Progenitor cell of endocrine pancreas (in vitro differentiated cells): ENCODE results near the gene TMEM145. TPM values are rescaled to one million over a fixed set of nuclear protein-coding genes. Genes with fewer than 3 reads are reported as not detected.
A peak's percentile ranks its signal among the peaks of the same experiment; 100 is the strongest.

Source experiments
- DNase-seq: peaks from one replicate; pipeline ENCODE4 v3.0.0; 2021; ENCODE audit warnings: low spot score; ENCODE audit not compliant: unreplicated experiment
- H3K27ac Mint-ChIP-seq: 2 replicates; pipeline ENCODE4 v1.8.0; 2021; ENCODE audit warnings: mild to moderate bottlenecking, moderate library complexity, mixed read lengths
- H3K27me3 Mint-ChIP-seq: 2 replicates; pipeline ENCODE4 v1.8.0; 2021; ENCODE audit warnings: mixed read lengths
- H3K36me3 Mint-ChIP-seq: 2 replicates; pipeline ENCODE4 v1.8.0; 2022; ENCODE audit warnings: mixed read lengths; ENCODE audit not compliant: insufficient read depth
- H3K4me1 Mint-ChIP-seq: 2 replicates; pipeline ENCODE4 v1.8.0; 2021; ENCODE audit warnings: low read depth, mixed read lengths
- H3K4me3 Mint-ChIP-seq: 2 replicates; pipeline ENCODE4 v1.8.0; 2021; ENCODE audit warnings: low read depth, mild to moderate bottlenecking, moderate library complexity, mixed read lengths
- H3K9me3 Mint-ChIP-seq: 2 replicates; pipeline ENCODE4 v1.8.0; 2021; ENCODE audit warnings: low read depth, mixed read lengths
- CTCF ChIP-seq: fragments of 200-600 bp; sonication (generic); IDR thresholded peaks from one replicate; pipeline ENCODE4 v1.5.0; 2021; ENCODE audit warnings: antibody characterized with exemption, mild to moderate bottlenecking; ENCODE audit not compliant: unreplicated experiment
- total RNA-seq: library from RNA; stranded (reverse); gene quantifications from 2 replicates; pipeline ENCODE4 v1.2.1, GENCODE V29; 2021

Gene TMEM145
- total RNA-seq, 1 donor from 2014 or later, result 1.9 TPM

DNA sequence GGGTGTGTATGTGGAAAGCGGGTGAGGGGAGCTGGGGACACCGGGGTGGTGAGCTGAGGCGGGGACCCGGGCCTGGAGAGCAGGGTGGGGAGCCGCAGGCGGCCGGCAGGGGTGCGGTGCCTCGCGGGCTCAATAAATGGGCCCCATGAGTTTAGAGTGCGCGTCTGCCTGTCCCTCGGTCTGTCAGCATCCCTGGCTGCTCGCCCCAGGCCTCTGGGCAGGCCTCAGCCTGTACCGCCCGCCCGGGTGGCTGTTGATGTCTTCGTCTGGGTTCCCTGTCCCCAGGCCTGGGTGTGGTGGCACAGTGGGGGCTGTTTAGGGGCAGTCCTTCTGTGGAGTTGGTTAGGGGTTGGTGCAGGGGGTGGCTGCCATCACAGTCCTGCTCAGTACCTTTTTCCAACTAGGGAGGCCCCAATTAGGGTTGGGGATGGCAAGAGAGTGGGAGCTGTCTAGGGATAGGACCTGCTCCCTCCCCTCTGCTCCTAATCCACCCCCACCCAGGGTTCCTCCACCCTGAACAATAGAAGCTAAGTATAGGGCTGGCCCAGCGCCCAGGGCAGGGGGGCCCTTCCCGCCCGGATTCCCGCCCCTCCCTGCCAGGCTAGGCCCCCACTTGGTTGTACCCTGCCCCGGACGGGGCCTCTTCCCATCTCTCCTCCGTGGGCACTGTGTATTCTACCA, 31.8 kb upstream of the TMEM145 start:
- DNase-seq, result no peak
- Mint-ChIP-seq H3K9me3 (no peaks in the 10 kb centered on the region), H3K4me3 (no peak overlapping the region)

GRCh38 chr19:42281827-42282762, 31.0 kb upstream of the TMEM145 start:
- Mint-ChIP-seq H3K27ac (peak overlapping the region; percentile 92), H3K36me3 (no peaks in the 10 kb centered on the region), H3K4me3 (no peak overlapping the region), H3K27me3 (no peaks in the 10 kb centered on the region), H3K9me3 (no peaks in the 10 kb centered on the region), H3K4me1 (peaks cover 39% of the 10 kb centered on the region)
- TF ChIP-seq CTCF, result no peak
- DNase-seq, result no peak

More for the DNA sequence above, 31.8 kb upstream of the TMEM145 start:
- H3K27ac Mint-ChIP-seq, result peak overlapping the region; percentile 92
- peak; percentile 9 for TF ChIP-seq CTCF
- H3K36me3 Mint-ChIP-seq, result no peaks in the 10 kb centered on the region
- peaks cover 39% of the 10 kb centered on the region for H3K4me1 Mint-ChIP-seq
- H3K27me3 Mint-ChIP-seq, result no peaks in the 10 kb centered on the region

DNA sequence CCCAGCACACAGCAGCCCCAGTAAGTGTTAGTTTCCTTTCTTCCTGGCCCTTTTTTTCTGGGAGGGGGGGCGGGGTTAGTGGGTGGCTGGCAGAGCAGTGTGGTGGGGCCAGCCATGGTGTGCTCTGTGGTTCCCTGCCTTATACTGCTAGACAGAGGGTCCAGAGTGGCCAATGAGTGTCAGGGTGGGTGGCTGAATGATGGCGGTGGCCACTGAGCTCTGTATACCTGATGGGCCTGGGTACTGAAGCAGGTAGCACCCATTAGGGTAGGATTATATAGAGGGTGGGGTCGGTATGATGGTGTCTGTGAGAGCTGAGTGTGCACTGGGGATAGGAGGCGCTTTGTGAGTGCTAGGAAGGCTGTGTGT, 30.3 kb upstream of the TMEM145 start:
- Mint-ChIP-seq H3K27ac (no peak overlapping the region), H3K4me3 (no peak overlapping the region), H3K36me3 (no peaks in the 10 kb centered on the region), H3K27me3 (no peaks in the 10 kb centered on the region), H3K4me1 (peaks cover 39% of the 10 kb centered on the region), H3K9me3 (no peaks in the 10 kb centered on the region)
- TF ChIP-seq CTCF, result no peak
- no peak for DNase-seq

DNA sequence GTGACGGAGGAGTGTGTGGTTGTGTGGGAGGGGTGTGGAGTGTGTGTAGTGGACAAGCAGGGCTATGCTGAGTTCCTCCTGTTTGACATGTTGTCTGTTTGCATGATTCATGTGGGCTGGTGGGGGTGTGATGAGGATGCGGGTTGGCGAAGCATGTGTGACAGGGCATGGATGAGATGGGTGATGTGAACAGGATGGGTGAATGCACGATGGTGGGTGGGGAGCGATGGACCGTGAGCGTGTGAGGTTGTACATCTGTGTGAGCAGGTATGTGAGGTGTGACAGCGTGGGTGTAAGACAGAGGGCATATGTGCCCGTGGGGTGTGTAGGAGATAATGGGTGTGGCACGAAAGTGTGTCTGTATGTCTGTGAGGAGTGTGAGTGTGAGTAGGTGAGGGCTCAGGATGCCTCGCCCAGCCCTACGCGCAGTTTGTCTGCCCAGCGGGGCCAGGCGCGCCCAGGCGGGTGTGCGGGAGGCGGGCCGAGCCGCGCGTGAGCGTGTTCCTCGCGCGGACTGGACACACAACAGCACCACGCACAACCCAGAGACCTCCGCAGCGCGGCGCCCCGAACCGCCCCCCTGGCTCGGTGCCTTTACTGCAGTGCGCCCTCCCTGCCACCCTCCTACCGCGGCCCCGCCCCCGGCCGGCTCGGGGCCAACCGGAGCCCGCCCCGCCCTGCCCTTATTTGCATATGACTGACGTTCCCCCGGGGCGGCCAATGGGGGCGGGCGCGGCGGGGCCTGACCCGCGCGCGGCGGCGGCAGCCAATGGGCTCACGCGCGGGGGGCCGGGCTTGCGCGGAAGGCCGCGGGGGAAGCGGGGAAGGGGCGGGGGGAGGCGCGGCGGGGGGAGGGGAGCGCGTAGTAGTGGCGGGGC, 29.7 kb upstream of the TMEM145 start:
- H3K27ac Mint-ChIP-seq, result no peak overlapping the region

More for the DNA sequence above, 29.7 kb upstream of the TMEM145 start:
- H3K9me3 Mint-ChIP-seq, result no peaks in the 10 kb centered on the region
- H3K36me3 Mint-ChIP-seq, result peaks cover under 1% of the 10 kb centered on the region
- H3K4me3 Mint-ChIP-seq, result no peak overlapping the region
- TF ChIP-seq CTCF, result no peak
- peaks cover 38% of the 10 kb centered on the region for H3K4me1 Mint-ChIP-seq
- H3K27me3 Mint-ChIP-seq, result no peaks in the 10 kb centered on the region
- DNase-seq, result peak; percentile 94
